ENCODE data around the gene MYOD1. TPM values are rescaled to one million over a fixed set of nuclear protein-coding genes. Genes with fewer than 3 reads are reported as not detected.
A peak's percentile ranks its signal among the peaks of the same experiment; 100 is the strongest.

The MYOD1 gene
- total RNA-seq, 1 experiment from 2014 or later, result not detected

GRCh38 chr11:17734986-17735817, 15.8 kb downstream of the MYOD1 start:
- DNase-seq (ENCODE audit: low spot score), result peak; percentile 50

GRCh38 chr11:17735818-17736578, 16.6 kb downstream of the MYOD1 start:
- no peak for DNase-seq (ENCODE audit: low spot score)

GRCh38 chr11:17736579-17736893, 17.2 kb downstream of the MYOD1 start:
- no peak for DNase-seq (ENCODE audit: low spot score)

- DNase-seq (ENCODE audit: low spot score), result no peak
Observed at GRCh38 chr11:17736930-17737817, 17.8 kb downstream of the MYOD1 start.

GRCh38 chr11:17738151-17738973, 19.0 kb downstream of the MYOD1 start:
- DNase-seq (ENCODE audit: low spot score), result no peak

GRCh38 chr11:17739945-17740338, 20.6 kb downstream of the MYOD1 start:
- no peak for DNase-seq (ENCODE audit: low spot score)

- no peak for DNase-seq (ENCODE audit: low spot score)
Observed at GRCh38 chr11:17740649-17741235, 21.4 kb downstream of the MYOD1 start.

- no peak for DNase-seq (ENCODE audit: low spot score)
Observed at GRCh38 chr11:17741487-17741886, 22.1 kb downstream of the MYOD1 start.

GRCh38 chr11:17742019-17742418, 22.6 kb downstream of the MYOD1 start:
- no peak for DNase-seq (ENCODE audit: low spot score)

GRCh38 chr11:17743026-17743807, 23.8 kb downstream of the MYOD1 start:
- no peak for DNase-seq (ENCODE audit: low spot score)

GRCh38 chr11:17743808-17744119, 24.4 kb downstream of the MYOD1 start:
- peak; percentile 54 for DNase-seq (ENCODE audit: low spot score)

GRCh38 chr11:17744151-17744940, 25.0 kb downstream of the MYOD1 start:
- DNase-seq (ENCODE audit: low spot score), result no peak

- DNase-seq (ENCODE audit: low spot score), result no peak
Observed at GRCh38 chr11:17745023-17745772, 25.8 kb downstream of the MYOD1 start.

- no peak for DNase-seq (ENCODE audit: low spot score)
Observed at GRCh38 chr11:17746096-17746495, 26.7 kb downstream of the MYOD1 start.

GRCh38 chr11:17747131-17747955, 28.0 kb downstream of the MYOD1 start:
- no peak for DNase-seq (ENCODE audit: low spot score)

- no peak for DNase-seq (ENCODE audit: low spot score)
Observed at GRCh38 chr11:17748044-17748443, 28.7 kb downstream of the MYOD1 start.

- DNase-seq (ENCODE audit: low spot score), result no peak
Observed at GRCh38 chr11:17748761-17749721, 29.7 kb downstream of the MYOD1 start.

All from H4 (cell line).